ENCODE measurements around the gene LASP1NB.
"Not testable (repeated sequence)": the region's sequence is repeated elsewhere in the genome, so short reads cannot be mapped to it uniquely, and the experiment has no call there.

The LASP1NB gene

GRCh38 chr17:38897176-38897575, 28.2 kb upstream of the LASP1NB start:
- FAIRE-seq: no peak

GRCh38 chr17:38897671-38898290, 27.6 kb upstream of the LASP1NB start:
- FAIRE-seq: no peak

- FAIRE-seq: no peak
Measured at GRCh38 chr17:38898291-38898679, 27.1 kb upstream of the LASP1NB start.

DNA sequence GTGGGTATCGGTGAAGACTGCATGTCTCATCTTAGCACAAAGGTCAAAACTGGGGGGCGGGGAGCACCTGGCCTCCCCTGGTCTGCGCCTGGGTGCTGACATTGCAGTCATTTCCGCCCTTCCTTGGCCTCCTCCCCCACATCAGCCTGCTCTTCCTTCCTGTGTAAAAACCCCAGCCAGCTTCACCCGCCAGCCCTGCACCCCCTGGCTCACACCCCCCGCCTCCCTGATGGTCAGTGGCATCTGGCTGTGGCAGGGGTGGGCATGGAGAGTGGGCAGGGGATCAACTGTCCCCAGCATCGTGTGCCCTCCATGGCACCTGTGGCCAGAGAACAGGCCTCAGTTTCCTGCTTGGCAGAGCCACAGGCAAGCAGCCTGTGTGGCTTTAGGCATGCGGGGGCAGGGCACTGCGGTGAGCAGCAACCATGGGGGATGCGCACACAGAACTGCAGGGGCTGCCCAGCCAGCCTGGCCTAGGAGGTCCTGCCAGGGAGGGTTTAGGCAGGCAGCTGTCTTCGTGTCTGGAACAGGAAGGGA, 26.5 kb upstream of the LASP1NB start:
- FAIRE-seq: no peak

DNA sequence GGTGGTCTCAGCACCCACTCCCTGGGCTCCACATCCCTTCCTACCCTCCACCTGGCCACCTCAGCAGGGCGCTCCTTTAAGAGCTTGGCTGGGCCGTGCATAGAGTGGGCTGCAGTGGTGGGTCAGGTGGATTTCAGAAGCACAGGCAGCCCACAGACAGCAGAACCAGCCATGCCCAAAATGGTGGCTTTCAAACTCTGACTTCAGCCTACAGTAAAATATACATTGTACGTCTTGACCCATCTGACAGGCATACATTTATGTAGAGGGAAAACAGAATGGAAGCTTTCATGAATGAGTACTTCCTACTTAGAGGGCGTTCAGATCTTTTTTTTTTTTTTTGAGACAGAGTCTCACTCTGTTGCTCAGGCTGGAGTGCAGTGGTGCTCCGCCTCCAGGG, 26.0 kb upstream of the LASP1NB start:
- FAIRE-seq: no peak

- FAIRE-seq: no peak
Measured at GRCh38 chr17:38900978-38901656, 24.3 kb upstream of the LASP1NB start.

- FAIRE-seq: no peak
Measured at GRCh38 chr17:38903404-38903803, 22.0 kb upstream of the LASP1NB start.

- FAIRE-seq: no peak
Measured at GRCh38 chr17:38904892-38905291, 20.5 kb upstream of the LASP1NB start.

DNA sequence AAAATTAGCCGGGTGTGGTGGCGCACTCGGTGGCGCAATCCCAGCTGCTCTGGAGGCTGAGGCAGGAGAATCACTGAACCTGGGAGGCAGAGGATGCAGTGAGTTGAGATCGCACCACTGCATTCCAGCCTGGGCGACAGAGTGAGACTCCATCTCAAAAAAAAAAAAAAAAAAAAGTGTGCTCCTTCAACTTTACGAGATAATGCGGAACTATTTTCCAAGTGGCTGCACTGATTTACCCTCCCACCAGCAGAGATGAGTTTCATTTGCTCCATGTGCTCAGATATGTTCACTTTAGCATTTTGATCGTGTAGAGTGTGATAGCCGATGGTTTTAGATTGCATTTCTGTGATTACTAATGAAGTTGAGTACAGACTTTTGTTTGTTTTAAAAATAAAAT, 20.0 kb upstream of the LASP1NB start:
- no peak for FAIRE-seq

GRCh38 chr17:38906460-38907228, 18.8 kb upstream of the LASP1NB start:
- FAIRE-seq: no peak

GRCh38 chr17:38907930-38908675, 17.3 kb upstream of the LASP1NB start:
- FAIRE-seq: no peak

- no peak for FAIRE-seq
Measured at GRCh38 chr17:38908676-38909181, 16.7 kb upstream of the LASP1NB start.

DNA sequence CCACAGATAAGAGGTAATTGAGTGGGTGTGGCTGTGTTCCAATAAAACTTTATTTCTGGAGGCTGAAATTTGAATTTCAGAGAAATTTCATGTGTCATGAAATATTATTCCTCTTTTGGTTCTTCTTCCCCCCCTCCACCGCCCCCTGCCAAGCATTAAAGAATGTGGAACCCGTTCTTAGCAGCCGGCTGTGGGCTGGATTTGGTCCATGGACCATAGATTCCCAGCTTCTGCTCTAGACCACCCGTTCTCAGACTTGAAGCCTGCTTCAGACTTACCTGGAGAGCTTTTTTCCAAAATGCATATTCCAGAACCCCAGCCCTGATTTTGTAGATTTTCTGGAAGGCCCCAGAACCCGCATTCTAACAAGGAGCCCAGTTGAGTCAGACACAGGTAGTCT, 15.1 kb upstream of the LASP1NB start:
- no peak for FAIRE-seq

GRCh38 chr17:38911081-38911730, 14.2 kb upstream of the LASP1NB start:
- FAIRE-seq: no peak

DNA sequence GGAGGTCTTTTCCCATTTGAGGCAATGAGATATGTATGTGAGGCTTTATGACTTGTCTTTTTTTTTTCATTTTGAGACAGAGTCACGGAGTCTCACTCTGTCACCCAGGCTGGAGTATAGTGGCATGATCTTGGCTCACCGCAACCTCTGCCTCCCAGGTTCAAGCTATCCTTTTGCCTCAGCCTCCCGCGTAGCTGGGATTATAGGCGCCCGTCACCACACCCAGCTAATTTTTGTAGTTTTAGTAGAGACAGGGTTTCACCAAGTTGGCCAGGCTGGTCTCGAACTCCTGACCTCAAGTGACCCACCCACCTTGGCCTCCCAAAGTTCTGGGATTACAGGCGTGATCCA, 13.7 kb upstream of the LASP1NB start:
- FAIRE-seq: not testable (repeated sequence)

- FAIRE-seq: no peak
Measured at GRCh38 chr17:38912221-38912813, 13.1 kb upstream of the LASP1NB start.

DNA sequence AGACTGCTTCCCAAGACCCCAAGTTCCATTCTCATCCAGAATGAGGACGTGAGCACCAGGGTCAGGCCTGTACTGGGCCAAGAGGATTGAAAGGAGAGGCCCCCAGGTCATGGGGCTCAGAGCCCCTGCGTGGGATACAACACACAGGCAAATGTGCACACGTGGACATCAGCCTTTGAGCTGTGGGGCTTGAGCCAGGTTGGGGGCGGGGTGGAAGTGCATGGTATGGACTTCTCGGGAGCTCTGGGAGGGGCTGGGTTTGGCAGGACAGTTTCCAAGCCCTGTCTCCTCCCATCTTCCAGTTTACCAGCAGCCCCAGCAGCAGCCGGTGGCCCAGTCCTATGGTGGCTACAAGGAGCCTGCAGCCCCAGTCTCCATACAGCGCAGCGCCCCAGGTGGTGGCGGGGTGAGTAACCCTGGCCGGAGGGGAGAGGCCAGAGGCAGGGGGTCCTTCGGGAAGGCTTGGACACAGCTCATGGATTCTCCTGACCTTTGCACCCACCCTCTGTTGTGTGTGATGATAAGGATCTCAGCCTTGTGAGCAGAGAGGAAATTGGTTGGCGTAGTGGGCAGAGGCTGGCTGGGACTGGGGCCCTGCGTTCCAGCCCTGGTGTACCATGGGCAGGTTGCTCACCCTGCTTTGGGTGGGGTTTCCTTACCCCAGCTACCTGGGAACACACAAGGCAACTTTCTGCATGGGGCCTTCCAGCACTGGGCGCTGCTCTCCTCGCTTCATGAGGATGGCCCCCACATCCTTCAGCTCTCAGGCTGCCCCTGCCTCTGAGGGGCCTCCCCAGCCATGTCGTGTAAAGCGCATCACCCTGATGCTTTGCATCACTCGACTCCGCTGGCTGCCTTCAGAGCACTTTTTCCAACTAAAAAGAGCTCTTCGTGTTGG, 10.4 kb upstream of the LASP1NB start:
- no peak for FAIRE-seq

- no peak for FAIRE-seq
Measured at GRCh38 chr17:38915639-38915995, 9.8 kb upstream of the LASP1NB start.

- FAIRE-seq: no peak
Measured at GRCh38 chr17:38916771-38917170, 8.6 kb upstream of the LASP1NB start.

- no peak for FAIRE-seq
Measured at GRCh38 chr17:38917259-38917658, 8.2 kb upstream of the LASP1NB start.

All from colon (tissue), 2 donors.